AG09319 (cell line): ENCODE results near the gene RBM47.

ENCODE experiments used
- DNase-seq: peaks from one replicate; pipeline ENCODE4 v3.0.0-alpha.2; 2010; ENCODE audit warnings: low read depth; ENCODE audit errors: extremely low read depth
- CTCF ChIP-seq: IDR thresholded peaks from 2 replicates; pipeline ENCODE4 v1.5.1; 2011; ENCODE audit warnings: low read depth, mild to moderate bottlenecking, inconsistent platforms, low read length, moderate library complexity

RBM47 gene

GRCh38 chr4:40493160-40493559 is 136.5 kb downstream of the RBM47 start:
- no peak for DNase-seq
- no peak for TF ChIP-seq CTCF

DNA sequence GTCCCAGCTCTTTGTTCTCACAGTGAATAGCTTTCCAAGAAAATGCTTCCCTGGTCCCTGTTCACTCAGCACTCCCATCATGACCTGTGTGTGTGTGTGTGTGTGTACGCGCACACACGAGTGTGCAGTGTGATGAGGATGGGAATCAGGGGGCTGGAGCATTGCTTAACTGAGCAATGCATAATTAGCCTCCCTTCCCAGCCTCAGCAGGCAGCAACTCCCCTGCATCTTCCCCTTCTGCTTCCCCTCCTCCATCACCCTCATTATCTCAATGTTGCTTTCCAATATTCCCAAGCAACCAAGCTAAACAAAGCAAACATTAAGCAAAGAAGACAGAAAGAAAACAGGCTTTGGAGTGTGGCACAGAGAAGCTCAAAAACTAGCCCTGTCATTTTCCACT is 137.0 kb downstream of the RBM47 start:
- TF ChIP-seq CTCF, result no peak
- DNase-seq, result no peak

DNA sequence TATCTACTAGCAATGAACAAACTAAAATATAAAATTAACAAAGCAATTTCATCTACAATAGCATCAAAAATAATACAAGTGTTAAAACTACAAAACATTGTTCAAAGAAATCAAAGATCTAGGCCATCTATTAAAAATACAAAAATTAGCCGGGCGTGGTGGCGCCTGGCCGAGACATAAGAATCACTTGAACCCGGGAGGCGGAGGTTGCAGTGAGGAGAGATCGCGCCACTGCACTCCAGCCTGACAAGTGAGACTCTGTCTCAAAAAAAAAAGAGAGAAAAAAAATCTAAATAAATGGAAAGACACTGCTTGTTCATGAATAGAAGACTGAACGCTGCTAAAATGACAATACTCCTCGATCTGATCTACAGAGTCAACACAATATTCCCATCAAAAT is 139.2 kb downstream of the RBM47 start:
- no peak for DNase-seq
- no peak for TF ChIP-seq CTCF

GRCh38 chr4:40489961-40490360 is 139.7 kb downstream of the RBM47 start:
- no peak for TF ChIP-seq CTCF
- DNase-seq, result no peak

GRCh38 chr4:40486534-40486933 is 143.1 kb downstream of the RBM47 start:
- TF ChIP-seq CTCF, result no peak
- no peak for DNase-seq

DNA sequence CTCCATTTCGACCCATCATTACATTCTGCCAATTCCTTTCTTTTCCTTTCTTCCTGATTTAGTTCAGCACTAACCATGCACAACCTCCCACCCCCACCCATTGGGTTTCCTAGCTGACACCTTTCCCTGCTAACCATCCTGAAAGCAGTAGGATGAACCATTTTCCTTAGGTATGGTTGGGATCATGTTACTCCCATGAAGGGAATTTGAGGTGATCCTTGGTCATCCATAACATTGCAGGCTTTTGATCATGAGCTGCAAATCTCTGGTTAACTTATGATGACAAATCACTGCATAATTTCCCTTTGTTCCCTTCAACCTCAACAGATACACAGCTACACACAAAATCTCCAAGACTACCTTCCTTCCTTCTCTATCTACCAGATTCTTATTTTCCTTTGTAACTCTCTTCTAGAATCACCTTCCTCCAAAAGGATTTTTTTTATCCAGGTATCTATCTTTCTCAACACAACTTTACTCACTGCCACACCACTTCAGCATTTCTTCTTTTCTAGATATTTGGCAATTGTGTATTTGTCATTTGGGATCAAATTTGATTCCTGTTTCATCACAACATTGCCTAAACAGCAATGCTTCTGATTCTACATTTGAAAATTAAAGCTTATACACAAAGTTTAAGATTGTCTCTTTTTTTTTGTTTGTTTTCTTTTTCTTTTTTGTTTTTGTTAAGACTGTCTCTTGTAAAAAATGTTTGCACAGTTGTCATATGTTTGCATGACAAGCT is 145.1 kb downstream of the RBM47 start:
- no peak for TF ChIP-seq CTCF
- DNase-seq, result no peak

- no peak for DNase-seq
- TF ChIP-seq CTCF, result no peak
These were observed 146.5 kb downstream of the RBM47 start for GRCh38 chr4:40482985-40483647.
